HUES64 (cell line): ENCODE measurements around the gene DMD.

Experiments used
- H3K27ac ChIP-seq: 2 replicates; pipeline ENCODE4 v1.7.0; 2013; ENCODE audit warnings: low read depth, low read length, inconsistent platforms
- H3K27me3 ChIP-seq: 2 replicates; pipeline ENCODE4 v1.6.1; 2013; ENCODE audit warnings: mild to moderate bottlenecking, low read length; ENCODE audit not compliant: insufficient read depth
- H3K36me3 ChIP-seq: 2 replicates; pipeline ENCODE4 v1.6.1; 2013; ENCODE audit warnings: mild to moderate bottlenecking, low read length; ENCODE audit not compliant: insufficient read depth
- H3K4me1 ChIP-seq: 2 replicates; pipeline ENCODE4 v1.6.1; 2013; ENCODE audit warnings: mild to moderate bottlenecking, low read length, moderate library complexity; ENCODE audit not compliant: insufficient read depth
- H3K4me3 ChIP-seq: 2 replicates; pipeline ENCODE4 v1.5.1; 2013; ENCODE audit warnings: mild to moderate bottlenecking, low read length, moderate library complexity
- H3K9ac ChIP-seq: 2 replicates; pipeline ENCODE4 v1.6.1; 2013; ENCODE audit warnings: mild to moderate bottlenecking, low read depth, low read length
- H3K9me3 ChIP-seq: 2 replicates; pipeline ENCODE4 v1.6.1; 2013; ENCODE audit warnings: low read depth, low read length; ENCODE audit not compliant: insufficient read depth
- WGBS: fragments of 150-250, 120-280 bp; methylation state at CpG from one replicate; pipeline ENCODE4 v1.1.7; 2013; ENCODE audit warnings: missing lambda C conversion rate; 5-methylcytosine and 5-hydroxymethylcytosine counted together

Gene DMD

DNA sequence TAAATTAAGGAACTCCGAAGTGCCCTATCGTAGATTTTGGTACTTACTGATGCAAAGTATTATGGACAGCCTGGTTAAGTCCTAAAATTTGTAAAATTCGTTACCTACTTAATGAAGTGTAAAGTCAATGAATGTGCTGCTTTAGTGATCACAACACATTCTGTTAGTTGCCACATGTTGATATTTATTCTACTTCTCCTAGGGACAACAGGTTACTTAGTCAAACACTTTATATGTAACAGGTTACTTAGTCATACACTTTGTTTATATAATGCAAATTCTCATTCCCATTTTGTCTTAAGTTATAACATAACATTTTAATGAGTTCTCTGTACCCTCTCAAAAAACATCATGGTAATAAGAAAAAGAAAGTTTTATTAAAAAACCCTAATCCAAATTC is 1496.6 kb downstream of the DMD start:
- H3K27ac ChIP-seq = no peak overlapping the region
- no peaks in the 10 kb centered on the region for H3K9me3 ChIP-seq
- H3K9ac ChIP-seq = no peak overlapping the region
- no peaks in the 10 kb centered on the region for H3K36me3 ChIP-seq
- no peak overlapping the region for H3K4me3 ChIP-seq
- H3K4me1 ChIP-seq = no peaks in the 10 kb centered on the region
- WGBS = 89% methylated on average over 1 of the region's 3 CpGs
- no peaks in the 10 kb centered on the region for H3K27me3 ChIP-seq

DNA sequence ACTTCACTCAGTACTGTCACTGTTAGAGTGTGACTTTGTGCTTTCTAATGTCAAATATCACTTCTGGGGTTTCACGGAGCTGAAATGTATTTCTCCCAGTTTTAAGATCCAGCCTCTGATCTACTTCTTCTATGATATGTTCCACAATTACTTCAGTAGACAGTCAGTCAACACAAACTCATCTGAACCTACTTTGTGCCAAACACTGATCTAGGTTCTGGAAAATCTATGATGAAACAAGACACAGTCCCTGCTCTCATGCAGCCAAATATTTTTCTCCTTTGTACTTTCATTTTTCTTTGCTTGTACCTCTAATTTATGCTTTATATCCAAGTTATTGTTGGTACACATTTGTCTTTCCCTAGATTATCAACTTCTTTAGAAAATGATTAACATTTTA is 1498.2 kb downstream of the DMD start:
- H3K27ac ChIP-seq = no peak overlapping the region

DNA sequence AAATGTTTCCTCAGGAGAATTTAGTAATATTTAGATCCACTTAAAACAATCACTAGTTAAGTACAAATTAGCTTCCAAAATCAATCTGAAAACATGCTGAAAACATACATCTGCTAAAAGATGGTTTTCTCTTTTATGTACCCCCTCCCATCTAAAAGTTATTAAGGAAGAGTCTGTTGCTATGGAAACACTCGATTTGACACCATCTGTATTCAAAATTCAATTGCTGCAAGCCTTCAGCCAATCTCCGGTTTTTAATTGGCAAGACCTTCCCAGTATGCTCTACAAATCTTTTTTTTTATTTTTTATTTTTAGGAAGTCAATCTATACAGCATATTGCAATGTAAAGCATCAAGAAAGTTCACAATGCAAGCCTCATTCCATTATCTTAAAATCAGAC is 1500.2 kb downstream of the DMD start:
- Histone ChIP-seq H3K9me3 (no peaks in the 10 kb centered on the region), H3K36me3 (no peaks in the 10 kb centered on the region), H3K27ac (no peak overlapping the region), H3K27me3 (no peaks in the 10 kb centered on the region), H3K9ac (no peak overlapping the region), H3K4me3 (no peak overlapping the region), H3K4me1 (no peaks in the 10 kb centered on the region)
- 67% methylated on average over 1 of the region's 2 CpGs for WGBS

More for the DNA sequence above, 1498.2 kb downstream of the DMD start:
- Histone ChIP-seq H3K9ac (no peak overlapping the region), H3K36me3 (no peaks in the 10 kb centered on the region), H3K9me3 (no peaks in the 10 kb centered on the region), H3K4me3 (no peak overlapping the region), H3K4me1 (no peaks in the 10 kb centered on the region), H3K27me3 (no peaks in the 10 kb centered on the region)
- WGBS = 100% methylated on average over 1 of the region's 1 CpG

DNA sequence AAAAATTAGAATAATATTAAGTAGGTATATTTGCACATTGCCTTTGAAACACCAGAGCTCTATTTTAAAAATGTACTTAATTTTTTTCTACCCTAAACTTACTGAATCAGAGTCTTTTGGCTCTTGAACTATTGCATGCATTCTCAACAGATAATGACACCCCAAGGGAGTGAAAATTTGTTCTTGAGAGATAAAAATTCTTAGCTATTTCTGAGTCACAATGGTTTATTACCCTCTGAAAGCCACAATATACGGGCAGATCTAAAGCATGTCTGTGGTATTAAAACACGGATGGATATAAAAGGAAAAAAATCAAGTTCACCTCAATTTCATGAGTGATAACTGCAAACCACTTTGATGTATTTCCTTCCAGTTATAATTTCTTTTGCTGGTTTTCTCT is 1503.2 kb downstream of the DMD start:
- Histone ChIP-seq H3K4me3 (no peak overlapping the region), H3K36me3 (no peaks in the 10 kb centered on the region), H3K9me3 (no peaks in the 10 kb centered on the region), H3K9ac (no peak overlapping the region), H3K4me1 (no peaks in the 10 kb centered on the region), H3K27ac (no peak overlapping the region), H3K27me3 (no peaks in the 10 kb centered on the region)
- WGBS = 100% methylated on average over 2 of the region's 2 CpGs

DNA sequence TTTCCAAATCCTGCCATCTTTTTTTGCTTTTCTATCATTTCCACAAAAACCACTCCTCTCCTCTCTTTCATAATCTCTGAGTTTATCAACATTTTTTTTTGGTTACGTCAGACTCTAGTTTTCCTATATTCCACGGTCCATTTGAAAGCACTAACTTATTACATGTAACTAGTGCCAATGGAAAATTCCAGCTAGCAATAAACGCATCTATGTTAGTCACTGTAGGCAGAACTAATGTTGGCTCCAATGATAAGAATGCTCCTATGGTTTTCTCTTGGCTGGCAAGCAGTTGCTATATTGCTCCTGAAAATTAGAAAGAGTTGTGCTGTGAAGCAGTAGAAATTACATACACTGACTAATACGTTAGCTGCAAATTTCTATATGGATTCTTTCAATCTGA is 1504.9 kb downstream of the DMD start:
- Histone ChIP-seq H3K9me3 (no peaks in the 10 kb centered on the region), H3K4me1 (no peaks in the 10 kb centered on the region), H3K9ac (no peak overlapping the region), H3K27me3 (no peaks in the 10 kb centered on the region), H3K36me3 (no peaks in the 10 kb centered on the region), H3K27ac (no peak overlapping the region), H3K4me3 (no peak overlapping the region)
- WGBS = 95% methylated on average over 4 of the region's 4 CpGs

DNA sequence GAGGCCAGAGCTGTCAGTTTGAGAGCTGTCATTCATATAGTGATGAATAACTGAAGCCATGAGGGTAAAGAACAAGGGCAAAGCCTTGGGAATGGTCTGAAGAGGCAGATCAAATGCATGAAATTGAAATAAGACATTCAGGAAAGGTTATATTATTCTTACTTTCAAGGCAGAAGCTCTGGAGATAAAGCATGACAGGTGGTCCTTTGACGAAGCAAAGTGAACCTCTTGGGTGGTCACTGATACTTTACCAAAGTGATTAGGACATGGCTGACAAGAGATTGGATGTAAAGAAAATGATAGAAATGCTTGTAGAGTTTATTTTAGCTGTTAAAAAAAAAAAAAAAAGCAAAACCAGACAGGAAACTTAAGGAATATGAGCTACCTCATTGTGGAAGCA is 1505.5 kb downstream of the DMD start:
- 88% methylated on average over 1 of the region's 1 CpG for WGBS
- Histone ChIP-seq H3K9ac (no peak overlapping the region), H3K36me3 (no peaks in the 10 kb centered on the region), H3K4me1 (no peaks in the 10 kb centered on the region), H3K27me3 (no peaks in the 10 kb centered on the region), H3K4me3 (no peak overlapping the region), H3K27ac (no peak overlapping the region), H3K9me3 (no peaks in the 10 kb centered on the region)

DNA sequence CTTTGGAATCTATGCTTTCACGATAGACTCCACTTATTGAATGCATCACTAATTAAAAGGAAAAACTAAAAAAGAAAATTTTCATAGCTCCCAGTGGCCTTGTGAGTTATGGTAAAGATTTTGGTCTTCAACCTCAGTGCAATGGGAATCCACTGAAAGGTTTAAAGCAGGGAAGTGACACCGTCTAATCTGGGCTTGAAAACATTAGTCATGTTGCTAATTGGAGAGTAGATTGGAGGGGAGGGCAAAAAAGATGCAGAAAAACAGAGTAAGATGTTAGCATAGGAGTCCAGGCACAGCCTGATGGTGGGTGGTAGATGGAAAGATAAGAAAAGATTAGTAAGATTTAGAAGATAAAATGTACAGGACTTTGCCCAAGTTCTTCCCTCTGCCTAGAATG is 1506.4 kb downstream of the DMD start:
- H3K27ac ChIP-seq = no peak overlapping the region
- no peaks in the 10 kb centered on the region for H3K27me3 ChIP-seq
- no peak overlapping the region for H3K4me3 ChIP-seq
- 71% methylated on average over 1 of the region's 2 CpGs for WGBS
- H3K36me3 ChIP-seq = no peaks in the 10 kb centered on the region
- no peaks in the 10 kb centered on the region for H3K4me1 ChIP-seq
- H3K9me3 ChIP-seq = no peaks in the 10 kb centered on the region
- H3K9ac ChIP-seq = no peak overlapping the region

DNA sequence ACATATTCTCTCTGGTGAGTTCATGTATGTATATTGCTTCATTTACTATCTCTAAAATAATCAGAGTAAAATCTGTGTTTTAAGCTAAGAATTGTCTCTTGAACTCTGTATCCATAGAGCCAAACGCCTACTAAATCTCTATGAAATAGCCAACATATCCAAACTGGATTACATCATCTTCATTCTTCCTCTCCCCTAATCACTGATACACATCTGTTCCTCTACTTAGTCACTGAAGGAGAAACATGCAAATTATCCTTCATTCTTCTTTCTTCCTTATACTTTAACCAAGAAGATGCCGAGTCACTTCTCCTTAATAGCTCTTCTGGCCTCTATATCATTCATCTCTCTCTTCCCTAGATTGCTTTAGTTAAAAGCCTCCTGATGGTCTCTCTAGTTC is 1509.1 kb downstream of the DMD start:
- H3K9me3 ChIP-seq = no peaks in the 10 kb centered on the region
- WGBS = 99% methylated on average over 2 of the region's 2 CpGs
- no peak overlapping the region for H3K4me3 ChIP-seq
- H3K4me1 ChIP-seq = no peaks in the 10 kb centered on the region
- no peak overlapping the region for H3K27ac ChIP-seq
- H3K27me3 ChIP-seq = no peaks in the 10 kb centered on the region
- no peaks in the 10 kb centered on the region for H3K36me3 ChIP-seq
- H3K9ac ChIP-seq = no peak overlapping the region

DNA sequence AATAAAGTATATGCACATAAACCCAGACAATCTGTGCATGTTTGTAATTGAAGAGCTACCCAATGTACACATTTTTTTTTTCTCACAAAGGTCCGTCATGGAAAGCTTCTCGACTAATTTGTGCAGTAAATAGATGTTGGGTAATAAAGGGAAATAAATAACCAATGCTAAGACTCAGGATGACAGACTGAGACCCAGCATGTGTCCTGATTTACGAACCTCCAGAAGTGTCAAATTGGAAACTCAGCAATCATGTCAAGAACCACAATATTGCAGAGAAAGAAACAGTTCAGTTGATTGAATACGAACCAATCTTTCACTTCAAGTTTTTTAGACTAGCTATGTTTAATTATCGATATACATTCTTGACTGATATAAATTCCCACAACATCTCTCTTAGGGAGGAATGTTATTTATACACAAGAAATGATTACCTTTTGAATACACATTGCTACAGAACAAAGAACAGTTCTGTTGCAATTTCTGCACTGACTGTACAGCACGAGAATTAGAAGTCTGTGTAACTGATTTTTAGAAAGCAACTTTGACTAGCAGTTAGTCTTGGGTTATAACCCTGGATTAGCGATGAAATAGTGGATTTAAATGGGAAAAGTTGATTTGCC is 1513.9 kb downstream of the DMD start:
- Histone ChIP-seq H3K36me3 (no peaks in the 10 kb centered on the region), H3K9me3 (no peaks in the 10 kb centered on the region), H3K9ac (no peak overlapping the region), H3K27ac (no peak overlapping the region), H3K4me3 (no peak overlapping the region), H3K4me1 (no peaks in the 10 kb centered on the region), H3K27me3 (no peaks in the 10 kb centered on the region)
- WGBS = 92% methylated on average over 5 of the region's 7 CpGs

DNA sequence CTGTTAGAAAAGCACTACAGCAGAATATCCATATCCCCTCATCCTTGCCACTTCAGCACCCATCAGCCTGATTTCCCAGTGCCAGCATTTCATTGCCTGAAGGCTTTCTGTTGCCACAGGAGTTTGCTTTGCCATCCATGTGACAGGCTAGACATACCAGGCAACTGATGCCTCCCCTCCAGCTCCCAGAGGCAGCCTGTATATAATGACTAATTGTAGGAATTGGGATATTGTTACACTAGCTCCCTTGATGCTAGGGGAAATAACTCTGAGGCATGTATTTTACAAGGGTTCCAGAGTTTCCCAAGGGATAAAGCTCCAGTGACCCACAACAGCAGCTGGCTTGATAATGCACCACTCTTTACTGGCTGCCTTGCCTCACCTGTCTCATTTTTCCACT is 1531.5 kb downstream of the DMD start:
- Histone ChIP-seq H3K4me1 (no peaks in the 10 kb centered on the region), H3K9ac (no peak overlapping the region), H3K36me3 (no peaks in the 10 kb centered on the region), H3K27me3 (no peaks in the 10 kb centered on the region), H3K4me3 (no peak overlapping the region), H3K9me3 (no peaks in the 10 kb centered on the region), H3K27ac (no peak overlapping the region)

DNA sequence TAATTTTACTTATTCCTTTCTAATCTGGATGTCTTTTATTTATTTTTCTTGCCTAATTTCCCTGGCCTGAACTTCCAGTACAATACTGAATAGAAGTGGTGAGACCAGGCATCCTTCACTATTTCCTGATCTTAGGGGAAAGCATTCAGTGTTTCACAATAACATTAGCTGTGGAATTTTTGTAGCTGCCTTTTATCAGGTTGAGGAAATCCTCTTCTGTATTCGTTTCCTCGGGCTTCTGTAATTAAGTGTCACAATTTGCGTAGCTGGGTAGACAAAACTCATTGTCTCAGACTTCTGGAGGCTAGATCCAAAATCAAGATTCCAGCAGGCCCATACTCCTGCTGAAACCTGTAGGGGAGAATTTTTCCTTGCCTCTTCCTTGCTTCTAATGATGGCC is 1541.1 kb downstream of the DMD start:
- WGBS = 92% methylated on average over 3 of the region's 3 CpGs
- Histone ChIP-seq H3K4me3 (no peak overlapping the region), H3K9ac (no peak overlapping the region)

DNA sequence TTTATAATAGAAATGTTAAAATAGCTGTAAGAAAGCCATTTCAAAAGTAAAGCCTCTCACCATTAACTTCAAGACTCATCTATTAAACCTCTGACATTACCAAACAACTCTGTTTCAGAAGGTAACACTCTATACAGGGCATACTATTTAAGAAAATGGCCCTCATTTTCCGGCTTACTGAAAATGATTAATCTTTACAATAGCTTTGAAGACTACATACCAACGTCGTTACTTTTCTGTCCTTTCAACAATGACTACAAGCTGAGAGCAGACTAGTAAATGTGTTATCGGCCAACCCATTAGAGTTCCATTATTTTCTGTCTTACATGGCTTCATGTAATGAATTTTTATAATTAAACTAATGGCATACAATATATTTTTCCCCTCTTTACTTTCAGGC is 1545.9 kb downstream of the DMD start:
- no peak overlapping the region for H3K9ac ChIP-seq
- no peaks in the 10 kb centered on the region for H3K36me3 ChIP-seq
- H3K4me1 ChIP-seq = peaks cover 5% of the 10 kb centered on the region; the same call in 1 of the 2 replicates
- 85% methylated on average over 4 of the region's 4 CpGs for WGBS
- H3K27me3 ChIP-seq = no peaks in the 10 kb centered on the region
- H3K4me3 ChIP-seq = no peak overlapping the region
- no peak overlapping the region for H3K27ac ChIP-seq
- no peaks in the 10 kb centered on the region for H3K9me3 ChIP-seq

More for the DNA sequence above, 1541.1 kb downstream of the DMD start:
- no peaks in the 10 kb centered on the region for H3K9me3 ChIP-seq
- H3K36me3 ChIP-seq = no peaks in the 10 kb centered on the region
- no peak overlapping the region for H3K27ac ChIP-seq
- no peaks in the 10 kb centered on the region for H3K27me3 ChIP-seq
- H3K4me1 ChIP-seq = no peaks in the 10 kb centered on the region
